Ishikawa (cell line): Measurements from ENCODE around the gene TMEM178B.

ENCODE experiments used
- CEBPB ChIP-seq: IDR thresholded peaks from 2 replicates; pipeline ENCODE4 v1.6.1; 2012
- EGR1 ChIP-seq: IDR thresholded peaks from 2 replicates; pipeline ENCODE4 v1.6.1; 2012
- FOXM1 ChIP-seq: IDR thresholded peaks from 2 replicates; pipeline ENCODE4 v1.6.1; 2012; ENCODE audit warnings: low read depth, borderline replicate concordance
- MAX ChIP-seq: IDR thresholded peaks from 2 replicates; pipeline ENCODE4 v1.6.1; 2012
- NFIC ChIP-seq: IDR thresholded peaks from 2 replicates; pipeline ENCODE4 v1.6.1; 2012
- RAD21 ChIP-seq: IDR thresholded peaks from 2 replicates; pipeline ENCODE4 v1.6.1; 2012; ENCODE audit warnings: low read depth
- REST ChIP-seq: IDR thresholded peaks from 2 replicates; pipeline ENCODE4 v1.6.1; 2012; ENCODE audit warnings: low read depth, mild to moderate bottlenecking
- TAF1 ChIP-seq: IDR thresholded peaks from 2 replicates; pipeline ENCODE4 v1.6.1; 2012; ENCODE audit warnings: low read depth, mild to moderate bottlenecking
- TCF12 ChIP-seq: IDR thresholded peaks from 2 replicates; pipeline ENCODE4 v1.6.1; 2012; ENCODE audit warnings: low read depth
- YY1 ChIP-seq: IDR thresholded peaks from 2 replicates; pipeline ENCODE4 v1.6.1; 2012; ENCODE audit warnings: low read depth

GRCh38 chr7:141028767-141029166 lies 45.1 kb upstream of the TMEM178B start:
- no peak for TF ChIP-seq RAD21
- no peak for TF ChIP-seq YY1
- TF ChIP-seq FOXM1, result no peak
- no peak for TF ChIP-seq EGR1
- no peak for TF ChIP-seq TAF1
- no peak for TF ChIP-seq MAX
- no peak for TF ChIP-seq TCF12
- TF ChIP-seq CEBPB, result no peak
- TF ChIP-seq NFIC, result no peak
- TF ChIP-seq REST, result no peak
